SK-N-SH (cell line): ENCODE data around the gene TTC9. TPM values are rescaled to one million over a fixed set of nuclear protein-coding genes. Genes with fewer than 3 reads are reported as not detected.

ENCODE experiments used
- CTCF ChIA-PET: fragments of 300-600, 350-600 bp; formaldehyde crosslinking; extraction: SDS; loops from one replicate; lab custom pipeline; 2021; lab: Yijun Ruan, JAX
- POLR2A ChIA-PET: fragments of 350-600 bp; sonication (Branson Sonifier 250); formaldehyde crosslinking; extraction: SDS; loops from one replicate; lab custom pipeline; 2020; ENCODE audit warnings: antibody characterized with exemption, inconsistent platforms; lab: Yijun Ruan, JAX
- DNase-seq: peaks from one replicate; pipeline ENCODE4 v3.0.0; 2012
- H2AFZ ChIP-seq: fragments of 200-600 bp; sonication (generic); 2 replicates; pipeline ENCODE4 v1.8.1; 2016; ENCODE audit warnings: antibody characterized with exemption, mild to moderate bottlenecking, low read depth
- H3F3A ChIP-seq: fragments of 200-600 bp; sonication (generic); replicated peaks from 2 replicates; pipeline ENCODE3; 2016; ENCODE audit warnings: antibody characterized with exemption, mild to moderate bottlenecking; ENCODE audit not compliant: insufficient read depth
- H3K27ac ChIP-seq, 2 experiments: fragments of 200-500 bp in 1 of 2; fragments of 200-600 bp in 1 of 2; sonication (Bioruptor generic) in 1 of 2; sonication (generic), shearing (Covaris generic) in 1 of 2; 2 replicates each; pipeline versions ENCODE4 v1.5.1 to v1.6.1; 2014 to 2016; ENCODE audit warnings: low read depth in 2 of 2, inconsistent platforms in 1 of 2, low read length in 1 of 2, mild to moderate bottlenecking in 1 of 2, mixed read lengths in 1 of 2
- H3K27me3 ChIP-seq: fragments of 200-600 bp; sonication (generic), shearing (Covaris generic); 2 replicates; pipeline ENCODE4 v1.6.1; 2016; ENCODE audit warnings: mixed run types; ENCODE audit not compliant: insufficient read depth
- H3K36me3 ChIP-seq, 2 experiments: fragments of 200-500 bp in 1 of 2; fragments of 200-600 bp in 1 of 2; sonication (Bioruptor generic) in 1 of 2; sonication (generic) in 1 of 2; replicated peaks in 1 of 2; 2 replicates each; pipeline versions ENCODE3 to v1.5.1; 2014 to 2016; ENCODE audit warnings: low read length in 1 of 2, mild to moderate bottlenecking in 1 of 2; ENCODE audit not compliant: insufficient read depth in 2 of 2, control insufficient read depth in 1 of 2
- H3K4me1 ChIP-seq, 2 experiments: fragments of 200-500 bp in 1 of 2; fragments of 200-600 bp in 1 of 2; sonication (Bioruptor generic) in 1 of 2; sonication (generic), shearing (Covaris generic) in 1 of 2; 2 replicates each; pipeline versions ENCODE4 v1.5.1 to v1.6.1; 2014 to 2016; ENCODE audit warnings: low read depth in 1 of 2, low read length in 1 of 2, mixed run types in 1 of 2; ENCODE audit not compliant: insufficient read depth in 2 of 2, control insufficient read depth in 1 of 2
- H3K4me2 ChIP-seq: fragments of 200-600 bp; sonication (generic), shearing (Covaris generic); 2 replicates; pipeline ENCODE4 v1.6.1; 2017; ENCODE audit warnings: mixed run types
- H3K4me3 ChIP-seq, 2 experiments: fragments of 200-500 bp in 1 of 2; fragments of 200-600 bp in 1 of 2; sonication (Bioruptor generic) in 1 of 2; sonication (generic), shearing (Covaris generic) in 1 of 2; 2 replicates each; pipeline versions ENCODE4 v1.5.1 to v1.8.1; 2014 to 2016; ENCODE audit warnings: low read depth in 2 of 2, inconsistent platforms in 1 of 2, low read length in 1 of 2, mild to moderate bottlenecking in 1 of 2, mixed read lengths in 1 of 2, moderate library complexity in 1 of 2
- H3K79me2 ChIP-seq: fragments of 200-600 bp; sonication (generic); 2 replicates; pipeline ENCODE4 v1.8.1; 2017; ENCODE audit warnings: mild to moderate bottlenecking; ENCODE audit not compliant: insufficient read depth
- H3K9ac ChIP-seq: fragments of 200-600 bp; sonication (generic); 2 replicates; pipeline ENCODE4 v1.6.1; 2017; ENCODE audit warnings: mixed run types
- H3K9me2 ChIP-seq: fragments of 200-600 bp; sonication (generic); 2 replicates; pipeline ENCODE4 v1.6.1; 2017; ENCODE audit warnings: mixed run types
- H3K9me3 ChIP-seq: fragments of 200-600 bp; sonication (generic); 2 replicates; pipeline ENCODE4 v1.6.1; 2017; ENCODE audit warnings: mixed run types, mild to moderate bottlenecking, moderate library complexity
- H4K20me1 ChIP-seq: fragments of 200-600 bp; sonication (generic); 2 replicates; pipeline ENCODE4 v1.6.1; 2017; ENCODE audit warnings: mild to moderate bottlenecking, mixed run types; ENCODE audit not compliant: insufficient read depth
- CHD2 ChIP-seq: fragments of 150-350 bp; IDR thresholded peaks from 2 replicates; pipeline ENCODE4 v1.6.1; 2018; ENCODE audit warnings: low read length; ENCODE audit not compliant: partially characterized antibody
- FOXM1 ChIP-seq: IDR thresholded peaks from 2 replicates; pipeline ENCODE4 v1.4.0; 2012; ENCODE audit warnings: low read depth, mild to moderate bottlenecking
- JUND ChIP-seq: IDR thresholded peaks from 2 replicates; pipeline ENCODE4 v1.4.0; 2012
- MEF2A ChIP-seq: IDR thresholded peaks from 2 replicates; pipeline ENCODE4 v1.4.0; 2012; ENCODE audit warnings: low read depth, borderline replicate concordance
- MXI1 ChIP-seq: IDR thresholded peaks from 2 replicates; pipeline ENCODE4 v1.6.1; 2012; ENCODE audit warnings: mild to moderate bottlenecking, low read depth, low read length, improper control_type of control experiment
- NFIC ChIP-seq: IDR thresholded peaks from 2 replicates; pipeline ENCODE4 v1.4.0; 2012; ENCODE audit warnings: borderline replicate concordance
- RCOR1 ChIP-seq: fragments of 150-350 bp; IDR thresholded peaks from 2 replicates; pipeline ENCODE4 v1.6.1; 2017; ENCODE audit warnings: antibody characterized with exemption, low read length
- SMC3 ChIP-seq: IDR thresholded peaks from 2 replicates; pipeline ENCODE4 v1.6.1; 2012; ENCODE audit warnings: low read depth, low read length, improper control_type of control experiment
- YY1 ChIP-seq: IDR thresholded peaks from 2 replicates; pipeline ENCODE4 v1.4.0; 2012; ENCODE audit warnings: low read depth, mild to moderate bottlenecking
- WGBS: methylation state at CpG from one replicate; pipeline ENCODE4 v1.1.6; 2017; ENCODE audit warnings: low lambda C conversion rate; 5-methylcytosine and 5-hydroxymethylcytosine counted together
- polyA plus RNA-seq, 3 experiments: library from polyadenylated mRNA; depleted of rRNA; stranded (reverse); fragments of >200 nt; gene quantifications; 2 replicates each; pipeline ENCODE4 v1.2.3, GENCODE V29; 2012
- TF ChIP-seq, protein P1 (sequence below): fragments of 150-350 bp; IDR thresholded peaks from 2 replicates; pipeline ENCODE4 v1.6.1; 2016; ENCODE audit warnings: mild to moderate bottlenecking, low read depth, low read length
- TF ChIP-seq, protein P2 (sequence below): fragments of 150-350 bp; IDR thresholded peaks from 2 replicates; pipeline ENCODE4 v1.6.1; 2017; ENCODE audit warnings: antibody characterized with exemption, low read length, low read depth, borderline replicate concordance
- TF ChIP-seq, protein P3 (sequence below): IDR thresholded peaks from 2 replicates; pipeline ENCODE4; 2012
- TF ChIP-seq, protein P4 (sequence below): IDR thresholded peaks from 2 replicates; pipeline ENCODE4 v1.4.0; 2012; ENCODE audit warnings: low read depth, borderline replicate concordance

TTC9 gene
- polyA plus RNA-seq, 1 of the 3 experiments (the other 2 are of a cell fraction), result 0.33 TPM

DNA sequence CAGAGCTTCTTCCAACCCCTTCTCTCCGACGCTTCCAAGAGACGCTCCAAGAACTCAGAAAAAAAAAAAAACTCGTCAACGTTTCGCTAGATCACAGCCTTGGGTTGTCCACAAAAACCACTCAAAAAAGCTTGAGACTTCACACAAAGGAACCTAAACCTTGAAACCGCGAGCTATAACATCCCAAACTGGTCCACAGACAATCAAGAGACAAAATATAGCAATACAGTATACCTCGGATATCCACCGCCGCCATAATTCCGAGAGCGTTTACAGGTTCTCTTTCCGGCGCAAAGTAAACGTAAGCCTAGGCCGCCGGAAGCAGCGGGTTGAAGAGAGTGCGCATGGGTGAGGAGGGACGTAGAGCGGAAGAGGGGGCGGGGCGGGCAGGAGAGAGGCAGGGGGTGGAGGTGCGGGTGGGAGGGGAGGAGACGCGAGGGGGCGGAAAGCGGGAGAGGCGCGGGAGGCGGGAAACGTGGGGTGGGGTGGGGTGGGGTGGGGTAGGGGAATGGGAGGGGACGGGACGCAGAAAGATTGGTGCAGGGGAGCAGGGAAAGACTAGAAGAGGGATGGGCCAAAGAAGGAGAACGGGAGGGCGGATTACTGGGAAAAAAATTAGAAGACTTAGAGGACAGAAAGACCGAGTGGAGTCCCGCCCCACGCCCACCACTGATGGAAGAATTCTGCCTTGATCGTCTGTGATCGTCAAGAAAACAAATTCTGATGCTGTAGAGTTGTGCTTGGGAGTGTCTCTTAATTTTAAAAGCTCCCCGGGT, 41.1 kb upstream of the TTC9 start, which contains the start of gene MED6 (continued):
- TF ChIP-seq, protein P1, sequence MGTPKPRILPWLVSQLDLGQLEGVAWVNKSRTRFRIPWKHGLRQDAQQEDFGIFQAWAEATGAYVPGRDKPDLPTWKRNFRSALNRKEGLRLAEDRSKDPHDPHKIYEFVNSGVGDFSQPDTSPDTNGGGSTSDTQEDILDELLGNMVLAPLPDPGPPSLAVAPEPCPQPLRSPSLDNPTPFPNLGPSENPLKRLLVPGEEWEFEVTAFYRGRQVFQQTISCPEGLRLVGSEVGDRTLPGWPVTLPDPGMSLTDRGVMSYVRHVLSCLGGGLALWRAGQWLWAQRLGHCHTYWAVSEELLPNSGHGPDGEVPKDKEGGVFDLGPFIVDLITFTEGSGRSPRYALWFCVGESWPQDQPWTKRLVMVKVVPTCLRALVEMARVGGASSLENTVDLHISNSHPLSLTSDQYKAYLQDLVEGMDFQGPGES, result no peak
- TF ChIP-seq MXI1, result peak; percentile 82

DNA sequence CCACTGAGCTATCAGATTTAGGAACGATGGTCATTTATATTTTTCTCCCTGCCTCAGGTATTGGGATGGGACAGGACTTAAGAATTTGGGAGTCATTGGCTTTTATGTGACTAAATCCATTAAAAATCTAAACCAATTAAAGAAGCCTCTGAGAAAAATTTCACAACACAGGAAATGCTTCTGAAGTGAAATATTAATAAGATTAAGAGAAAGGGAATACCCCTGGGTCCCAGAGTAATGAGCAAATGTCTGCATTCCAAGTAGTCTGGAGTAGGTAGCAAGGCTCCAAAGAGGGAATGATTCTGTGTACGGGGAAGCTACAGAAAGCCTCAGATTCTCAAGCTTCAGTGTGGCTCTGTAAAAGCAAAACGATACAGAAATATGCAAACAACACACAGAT, 40.6 kb upstream of the TTC9 start:
- Histone ChIP-seq H3K4me2 (peak overlapping the region; percentile 83), H3K79me2 (peaks cover 43% of the 10 kb centered on the region), H3K4me3 (peak overlapping the region; percentile 60 to 65), H3F3A (peaks cover 3% of the 10 kb centered on the region), H2AFZ (peak overlapping the region; percentile 98), H3K9me2 (no peaks in the 10 kb centered on the region), H3K27ac (peak overlapping the region in 1 of 2 experiments; percentile 69; a peak in 2 of 4 replicates), H3K9ac (peak overlapping the region; percentile 55; the same call in 1 of the 2 replicates), H3K9me3 (no peaks in the 10 kb centered on the region), H4K20me1 (no peaks in the 10 kb centered on the region; the same call in 1 of the 2 replicates), H3K36me3 (peaks cover 12 to 15% of the 10 kb centered on the region in 2 experiments), H3K27me3 (no peaks in the 10 kb centered on the region), H3K4me1 (peaks cover 0 to 14% of the 10 kb centered on the region in 2 experiments; a peak in 2 of 4 replicates)
- DNase-seq, result no peak
- 23% methylated on average over 3 of the region's 3 CpGs for WGBS
- CTCF ChIA-PET, result interaction anchor here (0.8 to 2.4 kb wide), 6 partner anchors 11 to 306 kb away, joined by 3 to 15 read pairs (median 4); partner anchors contain the start of gene PCNX1
- no peak for TF ChIP-seq MEF2A
- no peak for TF ChIP-seq MXI1
- TF ChIP-seq, protein P2, sequence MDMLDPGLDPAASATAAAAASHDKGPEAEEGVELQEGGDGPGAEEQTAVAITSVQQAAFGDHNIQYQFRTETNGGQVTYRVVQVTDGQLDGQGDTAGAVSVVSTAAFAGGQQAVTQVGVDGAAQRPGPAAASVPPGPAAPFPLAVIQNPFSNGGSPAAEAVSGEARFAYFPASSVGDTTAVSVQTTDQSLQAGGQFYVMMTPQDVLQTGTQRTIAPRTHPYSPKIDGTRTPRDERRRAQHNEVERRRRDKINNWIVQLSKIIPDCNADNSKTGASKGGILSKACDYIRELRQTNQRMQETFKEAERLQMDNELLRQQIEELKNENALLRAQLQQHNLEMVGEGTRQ, result no peak
- TF ChIP-seq JUND, result no peak
- TF ChIP-seq, protein P1, result no peak
- POLR2A ChIA-PET, result interaction anchor here (1.0 kb wide), 1 partner anchor 41 kb away, joined by 3 read pairs; the partner anchor contains the start of gene TTC9

DNA sequence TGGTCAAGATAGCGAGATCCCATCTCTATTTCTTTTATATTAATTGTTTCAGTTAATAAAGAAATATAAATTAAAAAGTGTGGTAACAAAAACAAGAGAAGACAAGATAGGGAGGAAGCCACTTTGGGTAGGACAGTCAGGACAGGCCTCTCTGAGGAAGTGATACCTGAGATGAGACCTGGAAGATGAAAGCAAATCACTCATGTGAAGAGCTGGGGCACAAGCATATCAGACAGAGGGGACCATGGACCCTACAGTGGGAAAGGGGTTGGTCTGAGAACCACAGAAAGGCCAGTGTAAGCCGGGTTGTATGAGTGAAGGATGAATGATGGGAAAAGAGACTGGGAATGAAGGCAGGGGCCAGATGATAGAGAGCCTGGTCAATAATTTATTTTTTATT, 39.5 kb upstream of the TTC9 start:
- no peak overlapping the region for H3K9ac ChIP-seq
- no peak for DNase-seq
- no peak overlapping the region for H3K4me2 ChIP-seq
- no peaks in the 10 kb centered on the region for H3K9me3 ChIP-seq
- no peaks in the 10 kb centered on the region for H3K9me2 ChIP-seq
- no peak overlapping the region for H2AFZ ChIP-seq
- H3K4me3 ChIP-seq, result no peak overlapping the region
- CTCF ChIA-PET, result interaction anchor here (0.7 to 2.4 kb wide), 4 partner anchors 106 to 215 kb away, joined by 3 to 15 read pairs (median 4); no protein-coding TSS in a partner anchor
- no peaks in the 10 kb centered on the region for H3K27me3 ChIP-seq
- POLR2A ChIA-PET, result no interaction called here
- peaks cover 33% of the 10 kb centered on the region for H3K79me2 ChIP-seq
- H3K4me1 ChIP-seq, result peaks cover 0 to 14% of the 10 kb centered on the region in 2 experiments; a peak in 2 of 4 replicates
- no peak overlapping the region for H3K27ac ChIP-seq
- peaks cover 1 to 4% of the 10 kb centered on the region in 2 experiments for H3K36me3 ChIP-seq
- no peaks in the 10 kb centered on the region for H3F3A ChIP-seq
- 79% methylated on average over 2 of the region's 2 CpGs for WGBS
- no peaks in the 10 kb centered on the region; the same call in 1 of the 2 replicates for H4K20me1 ChIP-seq
- TF ChIP-seq RCOR1, result no peak
- TF ChIP-seq SMC3, result no peak
- no peak for TF ChIP-seq MEF2A
- TF ChIP-seq CHD2, result no peak
- TF ChIP-seq, protein P3, sequence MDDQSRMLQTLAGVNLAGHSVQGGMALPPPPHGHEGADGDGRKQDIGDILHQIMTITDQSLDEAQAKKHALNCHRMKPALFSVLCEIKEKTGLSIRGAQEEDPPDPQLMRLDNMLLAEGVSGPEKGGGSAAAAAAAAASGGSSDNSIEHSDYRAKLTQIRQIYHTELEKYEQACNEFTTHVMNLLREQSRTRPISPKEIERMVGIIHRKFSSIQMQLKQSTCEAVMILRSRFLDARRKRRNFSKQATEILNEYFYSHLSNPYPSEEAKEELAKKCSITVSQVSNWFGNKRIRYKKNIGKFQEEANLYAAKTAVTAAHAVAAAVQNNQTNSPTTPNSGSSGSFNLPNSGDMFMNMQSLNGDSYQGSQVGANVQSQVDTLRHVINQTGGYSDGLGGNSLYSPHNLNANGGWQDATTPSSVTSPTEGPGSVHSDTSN, result no peak
- TF ChIP-seq, protein P2, result no peak
- TF ChIP-seq NFIC, result no peak
- TF ChIP-seq MXI1, result no peak
- TF ChIP-seq, protein P4, sequence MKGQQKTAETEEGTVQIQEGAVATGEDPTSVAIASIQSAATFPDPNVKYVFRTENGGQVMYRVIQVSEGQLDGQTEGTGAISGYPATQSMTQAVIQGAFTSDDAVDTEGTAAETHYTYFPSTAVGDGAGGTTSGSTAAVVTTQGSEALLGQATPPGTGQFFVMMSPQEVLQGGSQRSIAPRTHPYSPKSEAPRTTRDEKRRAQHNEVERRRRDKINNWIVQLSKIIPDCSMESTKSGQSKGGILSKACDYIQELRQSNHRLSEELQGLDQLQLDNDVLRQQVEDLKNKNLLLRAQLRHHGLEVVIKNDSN, result no peak
- no peak for TF ChIP-seq FOXM1
- TF ChIP-seq YY1, result no peak
